GM10266 (cell line): ENCODE results near the gene CCT5.
"Not testable (repeated sequence)": the region's sequence is repeated elsewhere in the genome, so short reads cannot be mapped to it uniquely, and the experiment has no call there.

Experiments used
- DNase-seq: peaks from one replicate; pipeline ENCODE4 v3.0.0; 2012; ENCODE audit errors: extremely low spot score
- TF ChIP-seq, protein P1 (sequence below): IDR thresholded peaks from 2 replicates; pipeline ENCODE4 v1.5.1; 2012; ENCODE audit warnings: mild to moderate bottlenecking, low read depth; ENCODE audit not compliant: control insufficient read depth, insufficient read depth; ENCODE audit errors: missing control alignments

CCT5 gene

DNA sequence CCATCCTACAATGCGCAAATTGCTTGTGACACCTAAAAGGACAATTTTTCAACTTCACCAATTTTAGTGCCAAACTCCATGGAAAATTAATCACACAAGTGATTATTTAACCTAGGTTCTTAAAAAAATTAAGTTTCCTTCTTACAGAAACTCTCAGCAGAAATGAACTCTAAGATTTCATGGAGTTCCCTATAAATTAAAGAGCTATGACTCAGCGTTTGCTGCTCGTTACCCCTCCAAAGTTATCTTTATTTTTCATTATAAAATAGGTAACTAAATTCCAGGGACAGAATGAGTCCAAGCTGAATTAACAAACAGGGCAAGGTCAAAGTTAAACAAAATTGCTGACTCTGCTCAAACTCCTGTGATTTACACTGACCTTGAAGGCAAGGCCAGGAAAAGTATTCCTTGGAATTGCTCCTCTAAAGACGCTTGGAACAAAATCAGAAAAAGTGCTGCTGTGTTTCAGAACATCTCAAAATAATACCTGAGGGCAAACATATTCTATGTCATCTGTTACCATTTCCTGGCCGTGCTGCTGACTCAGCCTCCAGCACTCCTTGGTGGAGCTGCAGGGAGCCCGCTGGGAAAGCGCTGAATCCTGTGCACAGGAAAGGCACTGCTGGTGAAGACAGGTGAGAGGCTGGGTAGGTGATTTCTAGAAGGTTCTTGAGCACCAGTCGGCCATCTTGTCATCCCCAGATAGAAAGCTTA is 60.1 kb downstream of the CCT5 start:
- TF ChIP-seq, protein P1, sequence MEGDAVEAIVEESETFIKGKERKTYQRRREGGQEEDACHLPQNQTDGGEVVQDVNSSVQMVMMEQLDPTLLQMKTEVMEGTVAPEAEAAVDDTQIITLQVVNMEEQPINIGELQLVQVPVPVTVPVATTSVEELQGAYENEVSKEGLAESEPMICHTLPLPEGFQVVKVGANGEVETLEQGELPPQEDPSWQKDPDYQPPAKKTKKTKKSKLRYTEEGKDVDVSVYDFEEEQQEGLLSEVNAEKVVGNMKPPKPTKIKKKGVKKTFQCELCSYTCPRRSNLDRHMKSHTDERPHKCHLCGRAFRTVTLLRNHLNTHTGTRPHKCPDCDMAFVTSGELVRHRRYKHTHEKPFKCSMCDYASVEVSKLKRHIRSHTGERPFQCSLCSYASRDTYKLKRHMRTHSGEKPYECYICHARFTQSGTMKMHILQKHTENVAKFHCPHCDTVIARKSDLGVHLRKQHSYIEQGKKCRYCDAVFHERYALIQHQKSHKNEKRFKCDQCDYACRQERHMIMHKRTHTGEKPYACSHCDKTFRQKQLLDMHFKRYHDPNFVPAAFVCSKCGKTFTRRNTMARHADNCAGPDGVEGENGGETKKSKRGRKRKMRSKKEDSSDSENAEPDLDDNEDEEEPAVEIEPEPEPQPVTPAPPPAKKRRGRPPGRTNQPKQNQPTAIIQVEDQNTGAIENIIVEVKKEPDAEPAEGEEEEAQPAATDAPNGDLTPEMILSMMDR: no peak
- no peak for DNase-seq

DNA sequence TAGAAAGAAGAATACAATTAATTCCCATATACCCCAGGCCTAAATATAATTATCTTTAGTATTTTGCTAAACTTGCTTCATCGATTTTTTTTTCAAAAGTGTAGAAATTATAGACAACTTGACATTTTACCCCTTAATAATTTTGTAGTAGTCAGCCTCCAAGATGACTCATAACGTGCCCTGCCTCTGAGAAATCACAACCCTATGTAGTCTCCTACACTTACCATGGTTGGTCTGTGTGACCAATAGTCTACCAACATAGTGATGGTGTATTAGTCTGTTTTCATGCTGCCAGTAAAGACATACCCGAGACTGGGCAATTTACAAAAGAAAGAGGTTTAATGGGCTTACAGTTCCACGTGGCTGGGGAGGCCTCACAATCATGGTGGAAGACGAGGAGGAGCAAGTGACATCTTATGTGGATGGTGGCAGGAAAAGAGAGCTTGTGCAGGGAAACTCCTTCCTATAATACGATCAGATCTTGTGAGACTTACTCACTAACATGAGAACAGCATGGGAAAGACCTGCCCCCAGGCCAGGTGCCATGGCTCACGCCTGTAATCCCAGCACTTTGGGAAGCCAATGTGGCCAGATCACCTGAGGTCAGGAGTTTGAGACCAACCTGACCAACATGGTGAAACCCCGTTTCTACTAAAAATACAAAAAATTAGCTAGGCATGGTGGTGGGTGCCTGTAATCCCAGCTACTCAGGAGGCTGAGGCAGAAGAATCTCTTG is 60.9 kb downstream of the CCT5 start:
- DNase-seq: not testable (repeated sequence)

DNA sequence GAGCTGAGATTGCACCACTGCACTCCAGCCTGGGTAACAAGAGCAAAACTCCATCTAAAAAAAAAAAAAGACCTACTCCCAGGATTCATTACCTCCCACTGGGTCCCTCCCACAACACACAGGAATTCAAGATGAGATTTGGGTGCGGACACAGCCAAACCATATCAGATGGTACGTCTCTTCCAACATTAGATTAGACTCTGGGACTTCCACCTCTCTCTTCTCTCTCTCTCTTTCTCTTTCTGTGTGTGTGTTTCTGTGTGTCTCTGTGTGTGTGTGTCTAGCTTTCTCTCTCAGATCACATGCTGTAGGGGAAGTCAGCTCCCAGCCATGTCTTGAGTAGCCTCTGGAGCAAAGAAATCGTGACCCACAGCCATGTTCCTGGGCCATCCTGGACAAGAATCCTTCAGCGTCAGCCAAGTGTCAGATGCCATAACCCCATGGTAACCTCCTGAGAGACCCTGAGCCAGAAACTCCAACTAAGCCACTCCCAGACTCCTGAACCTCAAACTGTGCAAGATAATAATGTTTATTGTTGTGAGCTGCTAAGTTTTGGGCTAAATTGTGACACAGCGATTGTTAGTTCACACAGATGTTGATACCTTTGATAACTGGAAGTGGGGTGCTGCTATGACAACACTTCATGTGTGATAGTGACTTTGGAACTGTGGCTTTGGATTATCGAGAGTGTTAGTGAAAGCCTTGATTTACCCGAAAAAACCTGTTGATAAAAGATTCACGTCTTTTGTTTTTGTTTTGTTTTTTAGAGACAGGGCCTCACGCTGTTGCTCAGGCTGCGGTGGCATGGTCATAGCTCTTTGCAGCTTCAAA is 61.7 kb downstream of the CCT5 start:
- no peak for DNase-seq
- TF ChIP-seq, protein P1: no peak

DNA sequence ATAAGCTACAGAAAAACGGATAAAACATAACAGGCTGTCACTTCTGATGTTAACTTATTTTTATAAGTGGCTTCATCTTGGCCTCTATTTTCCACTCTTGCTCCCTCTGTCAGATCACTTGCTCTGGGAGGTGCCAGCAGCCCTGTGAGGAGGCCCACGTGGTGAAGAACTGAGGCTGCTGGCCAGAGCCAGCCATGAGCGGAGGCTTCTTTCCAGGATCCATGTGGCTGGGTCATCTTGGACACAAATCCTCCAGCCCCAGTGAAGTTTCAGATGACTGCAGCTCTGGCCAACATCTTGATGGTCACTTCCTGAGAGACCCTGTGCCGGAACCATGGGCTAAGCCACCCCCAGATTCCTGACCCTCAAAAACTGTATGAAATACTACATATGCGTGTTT is 65.1 kb downstream of the CCT5 start:
- DNase-seq: no peak
- TF ChIP-seq, protein P1: no peak
